IPS-18a (cell line): ENCODE data around the gene SGIP1.

Experiments
- H3K27ac ChIP-seq: one replicate; pipeline ENCODE4 v1.5.1; 2013; ENCODE audit warnings: low read length
- H3K27me3 ChIP-seq: one replicate; pipeline ENCODE4 v1.6.1; 2013; ENCODE audit warnings: mild to moderate bottlenecking, low read length; ENCODE audit not compliant: control insufficient read depth, insufficient read depth
- H3K36me3 ChIP-seq: one replicate; pipeline ENCODE4 v1.6.1; 2013; ENCODE audit warnings: low read depth, low read length; ENCODE audit not compliant: control insufficient read depth
- H3K4me1 ChIP-seq: one replicate; pipeline ENCODE4 v1.6.1; 2013; ENCODE audit warnings: low read depth, low read length; ENCODE audit not compliant: control insufficient read depth
- H3K4me3 ChIP-seq: one replicate; pipeline ENCODE4 v1.5.1; 2013; ENCODE audit warnings: low read length
- H3K9ac ChIP-seq: one replicate; pipeline ENCODE4 v1.6.1; 2013; ENCODE audit warnings: mild to moderate bottlenecking, low read length, moderate library complexity
- H3K9me3 ChIP-seq: one replicate; pipeline ENCODE4 v1.6.1; 2013; ENCODE audit warnings: low read depth, low read length; ENCODE audit not compliant: control insufficient read depth

The SGIP1 gene

DNA sequence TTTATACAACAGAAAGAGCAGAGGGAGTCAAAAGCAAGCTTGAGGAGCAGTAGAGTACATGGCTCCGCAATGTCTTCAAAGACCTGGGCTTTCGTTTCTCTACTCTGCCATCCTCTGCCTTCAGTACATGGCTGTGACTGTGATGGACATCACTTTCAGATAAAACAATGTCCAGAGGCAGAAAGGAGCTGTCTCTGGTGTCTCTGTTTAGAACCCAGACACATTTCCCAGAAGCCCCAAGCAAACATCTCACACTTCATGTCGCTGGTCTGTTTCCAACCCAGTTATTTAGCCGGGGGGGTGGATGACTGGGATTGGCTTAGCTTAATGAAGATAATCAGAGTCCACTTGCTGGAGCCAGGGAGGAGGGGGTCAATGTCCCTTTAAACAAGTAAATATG is 25.6 kb downstream of the SGIP1 start:
- Histone ChIP-seq H3K4me1 (peaks cover 9% of the 10 kb centered on the region), H3K27ac (no peak overlapping the region)

DNA sequence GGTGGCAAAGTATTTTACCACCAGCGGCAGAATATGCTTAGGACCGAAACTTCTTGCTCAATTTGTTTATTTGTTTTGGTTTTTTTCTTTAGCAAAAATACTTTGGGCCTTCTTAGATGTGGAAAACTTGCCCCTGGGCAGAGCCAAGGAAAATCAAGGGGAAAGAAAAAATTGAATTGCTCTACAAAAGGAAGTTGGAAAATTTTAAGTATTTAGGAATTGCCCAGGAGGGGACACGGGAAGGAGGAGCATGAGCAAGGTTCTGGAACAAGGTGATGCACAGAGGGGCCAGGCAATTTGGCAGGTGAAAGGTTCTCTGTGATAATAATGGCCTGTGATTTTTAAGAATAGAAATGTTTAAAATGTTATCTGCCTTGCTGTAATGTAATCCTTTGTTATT is 28.6 kb downstream of the SGIP1 start:
- Histone ChIP-seq H3K4me1 (peaks cover 9% of the 10 kb centered on the region), H3K9ac (no peak overlapping the region), H3K27me3 (no peaks in the 10 kb centered on the region), H3K4me3 (no peak overlapping the region), H3K9me3 (no peaks in the 10 kb centered on the region), H3K27ac (no peak overlapping the region), H3K36me3 (no peaks in the 10 kb centered on the region)

More for the DNA sequence above, 25.6 kb downstream of the SGIP1 start:
- H3K27me3 ChIP-seq = no peaks in the 10 kb centered on the region
- no peaks in the 10 kb centered on the region for H3K9me3 ChIP-seq
- no peaks in the 10 kb centered on the region for H3K36me3 ChIP-seq
- H3K9ac ChIP-seq = no peak overlapping the region
- no peak overlapping the region for H3K4me3 ChIP-seq

DNA sequence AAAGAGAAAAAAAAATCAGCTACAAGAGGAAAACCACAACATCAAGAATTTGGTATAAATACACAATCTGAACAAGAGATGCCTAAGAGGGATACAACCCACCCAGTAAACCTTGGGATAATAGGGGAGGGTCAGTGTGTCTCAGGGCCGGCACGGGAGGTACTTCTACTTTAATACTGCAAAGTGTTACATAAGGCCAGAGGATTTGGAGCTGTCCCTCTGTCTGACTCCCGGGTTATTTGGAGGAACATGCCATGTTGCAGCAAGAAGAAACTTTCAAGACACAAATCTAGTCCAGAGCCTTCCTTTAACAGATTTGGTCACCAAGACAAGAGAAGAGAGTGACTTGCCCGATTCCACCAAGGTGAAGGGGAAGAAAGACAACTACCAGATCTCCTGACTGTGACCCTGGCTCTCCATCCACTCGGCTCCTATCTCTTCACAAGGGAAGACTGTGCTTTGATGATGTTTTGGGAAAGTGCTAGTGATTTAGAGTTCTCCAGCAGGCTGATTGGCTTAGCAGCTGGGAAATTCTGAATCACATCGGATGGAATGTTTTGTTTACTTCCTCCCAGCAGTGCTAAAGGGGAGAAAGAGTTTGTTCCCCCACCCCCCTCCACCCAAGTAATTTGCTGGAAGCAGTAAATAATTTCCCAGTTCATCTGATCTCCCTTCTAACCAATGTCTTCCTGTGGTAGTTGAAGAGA is 29.3 kb downstream of the SGIP1 start:
- no peak overlapping the region for H3K27ac ChIP-seq
- no peak overlapping the region for H3K9ac ChIP-seq
- H3K4me3 ChIP-seq = no peak overlapping the region
- no peaks in the 10 kb centered on the region for H3K27me3 ChIP-seq
- H3K36me3 ChIP-seq = no peaks in the 10 kb centered on the region
- H3K4me1 ChIP-seq = peaks cover 9% of the 10 kb centered on the region
- no peaks in the 10 kb centered on the region for H3K9me3 ChIP-seq

DNA sequence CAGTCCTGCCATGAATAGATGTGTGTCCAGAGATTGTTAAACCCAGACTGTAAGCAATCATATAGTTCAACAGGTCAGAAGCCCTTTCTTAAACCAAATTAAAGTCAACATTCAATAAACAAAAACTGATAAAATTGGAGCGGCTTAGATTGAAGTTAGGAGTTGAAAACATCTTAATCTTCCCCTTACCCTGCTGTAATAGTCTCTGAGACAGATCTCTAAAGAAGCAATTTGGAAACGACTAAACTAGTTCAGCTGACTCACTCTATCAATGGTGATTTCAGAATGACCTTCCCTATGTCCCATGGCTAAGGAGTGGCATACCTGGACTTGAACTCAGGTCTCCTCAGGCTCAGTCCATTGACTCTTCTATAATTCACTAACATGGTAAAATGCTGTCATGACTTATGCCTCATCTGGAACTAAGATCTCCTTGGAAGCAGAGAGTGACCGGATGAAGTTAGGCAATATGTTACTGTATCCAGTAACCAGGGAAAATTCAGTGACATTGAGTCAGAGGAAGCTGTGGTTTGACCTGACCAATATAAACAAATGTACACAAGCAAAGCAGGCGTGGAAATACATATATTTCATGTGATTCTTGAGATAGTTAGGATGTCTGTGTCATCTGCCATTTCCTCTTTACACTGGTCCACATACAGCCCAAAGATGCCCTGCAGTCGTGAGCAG is 30.1 kb downstream of the SGIP1 start:
- no peaks in the 10 kb centered on the region for H3K27me3 ChIP-seq
- no peak overlapping the region for H3K9ac ChIP-seq
- no peak overlapping the region for H3K27ac ChIP-seq
- H3K4me3 ChIP-seq = no peak overlapping the region
- no peaks in the 10 kb centered on the region for H3K36me3 ChIP-seq
- peaks cover 9% of the 10 kb centered on the region for H3K4me1 ChIP-seq
- no peaks in the 10 kb centered on the region for H3K9me3 ChIP-seq

DNA sequence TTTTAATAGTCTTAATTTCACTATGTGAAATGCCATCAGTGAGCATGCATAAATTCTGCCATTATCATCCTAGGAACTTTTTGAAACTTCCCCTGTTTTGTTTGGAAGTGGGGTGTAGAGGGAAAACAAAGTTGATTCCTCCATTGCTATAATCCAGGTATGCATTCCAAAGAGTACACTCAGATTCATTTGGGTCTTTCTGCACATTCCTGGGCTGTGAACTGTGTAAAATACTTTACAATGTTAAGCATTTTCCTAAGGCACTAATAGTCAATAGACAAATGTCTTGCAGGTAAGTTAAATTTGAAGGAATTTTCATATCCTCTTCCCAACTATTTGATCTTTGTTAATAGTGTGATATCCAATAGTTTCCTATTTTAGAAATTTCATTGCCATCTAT is 36.2 kb downstream of the SGIP1 start:
- no peaks in the 10 kb centered on the region for H3K4me1 ChIP-seq
- H3K27me3 ChIP-seq = no peaks in the 10 kb centered on the region
- H3K4me3 ChIP-seq = no peak overlapping the region
- H3K9ac ChIP-seq = no peak overlapping the region
- H3K9me3 ChIP-seq = no peaks in the 10 kb centered on the region
- H3K36me3 ChIP-seq = no peaks in the 10 kb centered on the region
- H3K27ac ChIP-seq = no peak overlapping the region

DNA sequence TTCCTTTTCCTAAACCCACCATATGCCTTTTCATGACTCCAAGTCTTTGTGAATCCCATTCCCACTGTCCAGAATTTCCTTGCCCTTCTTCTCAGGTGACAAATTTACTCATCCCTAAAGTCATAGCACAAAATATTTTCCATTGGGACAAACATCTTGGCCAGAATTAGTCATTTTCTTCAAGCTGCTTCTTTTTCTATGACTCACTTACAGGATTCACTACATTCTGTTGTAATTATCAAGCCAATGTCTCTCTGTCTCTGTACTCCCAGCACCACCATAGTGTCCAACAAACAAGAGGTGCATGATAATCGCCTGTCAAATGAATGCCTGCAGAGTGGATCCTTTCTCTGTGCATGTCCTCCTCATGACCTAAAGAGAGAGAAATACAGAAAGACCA is 37.8 kb downstream of the SGIP1 start:
- Histone ChIP-seq H3K9me3 (no peaks in the 10 kb centered on the region), H3K36me3 (no peaks in the 10 kb centered on the region), H3K4me3 (no peak overlapping the region), H3K27me3 (no peaks in the 10 kb centered on the region), H3K4me1 (no peaks in the 10 kb centered on the region), H3K27ac (no peak overlapping the region), H3K9ac (no peak overlapping the region)

DNA sequence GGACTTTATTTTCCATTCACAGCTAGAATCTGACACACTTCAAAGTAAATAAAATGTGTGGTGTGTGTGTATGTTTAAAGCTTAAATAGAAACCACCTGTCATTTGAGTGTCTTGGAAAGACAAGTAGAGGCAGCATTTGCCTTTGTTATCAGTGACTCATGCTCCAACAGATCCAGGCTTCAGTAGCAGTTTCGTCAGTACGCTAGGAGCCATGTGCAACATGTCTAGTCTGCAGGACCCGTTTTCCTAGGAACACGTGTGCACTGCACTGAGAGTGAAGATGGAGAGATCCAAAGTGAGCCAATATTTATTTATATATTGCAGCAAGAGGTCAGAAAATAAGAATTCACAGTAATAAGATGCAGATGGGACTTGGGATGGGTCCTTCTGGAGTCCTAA is 41.8 kb downstream of the SGIP1 start:
- H3K9ac ChIP-seq = no peak overlapping the region
- H3K9me3 ChIP-seq = no peaks in the 10 kb centered on the region
- H3K4me3 ChIP-seq = no peak overlapping the region
- no peak overlapping the region for H3K27ac ChIP-seq
- H3K27me3 ChIP-seq = no peaks in the 10 kb centered on the region
- no peaks in the 10 kb centered on the region for H3K36me3 ChIP-seq
- no peaks in the 10 kb centered on the region for H3K4me1 ChIP-seq

DNA sequence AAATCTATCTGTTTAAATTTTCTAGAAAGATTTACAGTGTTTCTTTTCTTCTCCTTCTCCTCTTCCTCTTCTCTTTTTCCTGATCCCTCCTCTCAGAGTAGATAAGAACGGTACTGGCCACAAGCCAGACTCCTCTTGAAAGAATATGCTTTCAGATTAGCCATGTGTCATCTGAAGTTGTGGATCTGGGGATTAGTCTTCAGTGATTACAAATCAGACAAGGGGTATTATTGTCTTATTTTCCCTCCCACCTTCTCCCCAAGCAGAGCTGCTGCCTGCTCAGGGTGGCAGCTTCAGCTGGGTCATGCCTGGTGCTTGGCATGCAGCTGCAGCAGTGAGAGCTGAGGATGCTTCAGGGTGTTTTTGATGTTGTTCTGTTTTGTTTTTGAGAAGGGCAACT is 42.7 kb downstream of the SGIP1 start:
- Histone ChIP-seq H3K9me3 (no peaks in the 10 kb centered on the region), H3K27ac (no peak overlapping the region), H3K4me1 (no peaks in the 10 kb centered on the region), H3K27me3 (no peaks in the 10 kb centered on the region), H3K4me3 (no peak overlapping the region), H3K36me3 (no peaks in the 10 kb centered on the region), H3K9ac (no peak overlapping the region)

DNA sequence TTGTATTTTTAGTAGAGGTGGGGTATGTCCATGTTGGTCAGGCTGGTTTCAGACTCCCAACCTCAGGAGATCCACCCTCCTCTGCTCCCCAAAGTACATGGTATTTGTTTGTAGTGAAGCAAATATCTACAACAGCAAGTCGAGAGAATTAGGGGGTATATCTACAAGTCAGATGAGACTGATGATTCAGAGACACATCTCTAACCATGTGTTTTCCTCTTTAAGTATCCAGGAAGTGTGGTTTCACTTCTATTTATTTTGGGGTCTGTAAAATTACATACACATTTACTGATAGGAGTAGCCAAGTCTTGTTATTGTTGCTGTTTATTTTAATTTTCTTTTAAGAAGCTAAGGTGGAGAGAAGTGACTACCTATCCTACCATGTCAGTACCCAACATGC is 44.9 kb downstream of the SGIP1 start:
- H3K4me3 ChIP-seq = no peak overlapping the region

DNA sequence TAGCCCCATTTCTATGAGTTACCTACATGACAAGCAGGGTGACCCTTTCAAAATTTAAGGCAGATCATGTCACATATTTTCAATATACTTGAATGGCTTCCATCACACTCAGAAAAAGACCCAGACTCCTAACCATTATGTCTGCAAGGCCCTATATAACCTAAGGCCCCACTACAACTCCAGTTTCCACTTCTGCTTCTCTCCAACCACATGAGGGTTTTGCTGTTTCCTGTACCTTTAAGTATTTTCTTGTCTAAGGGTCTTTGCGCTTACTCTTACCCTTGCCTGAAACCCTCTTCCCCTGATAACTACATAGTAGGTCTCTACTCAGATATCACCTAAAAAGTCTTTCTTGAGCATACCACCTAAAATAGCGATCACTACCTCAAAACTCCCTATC is 46.1 kb downstream of the SGIP1 start:
- no peaks in the 10 kb centered on the region for H3K4me1 ChIP-seq
- H3K9me3 ChIP-seq = no peaks in the 10 kb centered on the region
- no peak overlapping the region for H3K27ac ChIP-seq
- no peaks in the 10 kb centered on the region for H3K36me3 ChIP-seq
- no peak overlapping the region for H3K9ac ChIP-seq
- no peak overlapping the region for H3K4me3 ChIP-seq
- no peaks in the 10 kb centered on the region for H3K27me3 ChIP-seq

More for the DNA sequence above, 44.9 kb downstream of the SGIP1 start:
- H3K9me3 ChIP-seq = no peaks in the 10 kb centered on the region
- no peaks in the 10 kb centered on the region for H3K27me3 ChIP-seq
- no peaks in the 10 kb centered on the region for H3K4me1 ChIP-seq
- H3K36me3 ChIP-seq = no peaks in the 10 kb centered on the region
- H3K9ac ChIP-seq = no peak overlapping the region
- no peak overlapping the region for H3K27ac ChIP-seq

DNA sequence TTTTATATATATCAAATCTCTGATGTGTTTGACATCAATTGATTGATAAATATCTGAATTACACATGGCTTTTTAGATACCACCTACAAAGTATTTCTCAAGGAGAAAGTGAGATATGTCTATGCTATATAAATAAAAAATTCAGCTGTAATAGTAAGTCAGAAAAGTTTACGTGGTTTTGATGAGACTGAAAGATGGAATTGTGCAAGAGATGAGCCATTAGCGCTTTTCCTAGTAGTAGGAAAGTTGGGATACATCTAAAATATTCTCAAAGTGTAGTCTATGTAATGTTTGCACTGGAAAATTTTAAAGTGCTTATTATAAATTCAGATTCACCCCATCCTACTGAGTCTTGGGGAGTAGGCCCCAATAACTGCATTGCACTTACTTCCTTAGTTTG is 49.1 kb downstream of the SGIP1 start:
- Histone ChIP-seq H3K4me1 (no peaks in the 10 kb centered on the region), H3K4me3 (no peak overlapping the region), H3K27ac (no peak overlapping the region), H3K9me3 (no peaks in the 10 kb centered on the region), H3K9ac (no peak overlapping the region), H3K27me3 (no peaks in the 10 kb centered on the region), H3K36me3 (no peaks in the 10 kb centered on the region)

DNA sequence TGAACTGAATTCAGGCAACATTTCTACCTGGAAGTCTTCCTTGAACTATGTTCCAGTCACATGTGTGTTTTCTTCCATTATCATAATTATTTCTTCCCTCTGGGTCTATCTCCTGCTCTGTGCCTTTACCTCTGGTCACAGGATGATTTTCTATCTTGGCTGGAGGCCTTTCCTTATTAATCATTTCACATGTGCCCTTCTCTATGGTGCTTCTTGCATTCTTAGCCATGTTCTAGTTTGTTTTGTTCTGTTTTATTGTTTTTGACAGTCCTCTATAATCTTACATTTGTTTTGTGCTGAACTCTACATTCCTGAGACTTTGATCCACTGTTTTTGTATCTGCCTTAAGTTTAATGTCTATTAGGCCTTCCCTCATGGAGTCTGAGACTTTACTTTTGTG is 51.0 kb downstream of the SGIP1 start:
- Histone ChIP-seq H3K4me1 (no peaks in the 10 kb centered on the region), H3K9me3 (no peaks in the 10 kb centered on the region), H3K9ac (no peak overlapping the region), H3K4me3 (no peak overlapping the region), H3K36me3 (no peaks in the 10 kb centered on the region), H3K27me3 (no peaks in the 10 kb centered on the region), H3K27ac (no peak overlapping the region)
